ENCODE data around the gene CLEC4F. TPM values are rescaled to one million over a fixed set of nuclear protein-coding genes. Genes with fewer than 3 reads are reported as not detected.
A peak's percentile ranks its signal among the peaks of the same experiment; 100 is the strongest.

The CLEC4F gene
- polyA plus RNA-seq, 1 donor from 2014 or later = not detected

DNA sequence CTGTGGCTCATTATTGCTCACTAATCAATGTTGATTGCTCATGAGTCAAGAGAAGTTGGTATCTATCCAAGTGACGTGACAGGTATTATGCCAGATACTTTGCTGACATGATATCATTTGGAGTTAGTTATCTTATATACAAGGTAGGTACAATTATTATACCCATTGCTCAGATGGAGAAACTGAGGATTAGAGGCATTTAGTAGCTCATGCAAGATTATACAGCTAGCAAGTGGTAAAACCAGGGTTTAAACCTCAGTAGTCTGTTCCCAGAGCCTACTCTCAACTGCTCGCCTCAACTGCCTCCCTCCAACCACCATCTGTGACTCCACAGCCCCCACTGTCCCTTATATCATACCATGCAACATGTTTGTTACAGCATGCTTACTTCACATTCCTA lies 36.1 kb downstream of the CLEC4F start:
- H3K4me1 Mint-ChIP-seq = peaks cover 0 to under 1% (median 0%) of the 10 kb centered on the region in 3 donors
- no peak overlapping the region for H3K4me3 Mint-ChIP-seq
- H3K27me3 Mint-ChIP-seq = peaks cover 11% of the 10 kb centered on the region
- H3K27ac Mint-ChIP-seq = no peak overlapping the region
- H3K9me3 Mint-ChIP-seq = no peaks in the 10 kb centered on the region
- H3K36me3 Mint-ChIP-seq = no peaks in the 10 kb centered on the region

- no peaks in the 10 kb centered on the region for H3K36me3 Mint-ChIP-seq
Observed at GRCh38 chr2:70779911-70780545, 40.4 kb downstream of the CLEC4F start.

GRCh38 chr2:70779491-70779890 lies 40.9 kb downstream of the CLEC4F start:
- Mint-ChIP-seq H3K36me3 (no peaks in the 10 kb centered on the region), H3K4me3 (no peak overlapping the region), H3K27me3 (peaks cover 11% of the 10 kb centered on the region), H3K9me3 (peaks cover 0 to 2% (median 0%) of the 10 kb centered on the region in 3 donors), H3K4me1 (no peaks in the 10 kb centered on the region), H3K27ac (no peak overlapping the region)

More at GRCh38 chr2:70779911-70780545, 40.4 kb downstream of the CLEC4F start:
- H3K27ac Mint-ChIP-seq = no peak overlapping the region
- H3K4me3 Mint-ChIP-seq = no peak overlapping the region
- H3K4me1 Mint-ChIP-seq = no peaks in the 10 kb centered on the region
- H3K27me3 Mint-ChIP-seq = peaks cover 11% of the 10 kb centered on the region
- peaks cover 0 to 2% (median 0%) of the 10 kb centered on the region in 3 donors for H3K9me3 Mint-ChIP-seq

DNA sequence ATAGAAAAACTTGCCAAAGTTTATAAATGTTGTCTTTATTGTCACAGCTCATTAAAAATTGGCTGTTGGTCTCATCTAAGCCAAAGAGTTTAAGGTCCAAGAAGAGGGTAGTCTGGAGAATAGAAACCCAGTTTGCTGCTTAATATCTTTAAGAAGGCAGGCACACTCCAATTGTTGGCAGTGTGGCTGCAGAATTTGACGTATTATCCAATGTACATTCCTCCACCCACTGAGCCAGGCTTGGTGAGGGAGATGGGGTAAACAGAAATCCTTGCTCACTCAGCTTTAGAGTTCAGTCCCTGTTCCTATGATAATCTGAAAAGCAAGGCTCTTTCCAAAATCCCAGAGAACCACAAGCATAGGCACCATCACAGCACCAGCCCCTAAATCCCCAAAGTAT lies 41.7 kb downstream of the CLEC4F start:
- Mint-ChIP-seq H3K36me3 (no peaks in the 10 kb centered on the region), H3K9me3 (peaks cover 0 to 7% (median 3%) of the 10 kb centered on the region in 3 donors), H3K27me3 (peaks cover 16% of the 10 kb centered on the region), H3K27ac (no peak overlapping the region), H3K4me1 (no peaks in the 10 kb centered on the region), H3K4me3 (no peak overlapping the region)

GRCh38 chr2:70777450-70777849 lies 42.9 kb downstream of the CLEC4F start:
- H3K36me3 Mint-ChIP-seq = no peaks in the 10 kb centered on the region
- no peak overlapping the region for H3K4me3 Mint-ChIP-seq
- H3K4me1 Mint-ChIP-seq = no peaks in the 10 kb centered on the region
- H3K9me3 Mint-ChIP-seq = peaks cover 0 to 11% (median 8%) of the 10 kb centered on the region in 3 donors
- no peak overlapping the region for H3K27ac Mint-ChIP-seq
- peaks cover 16% of the 10 kb centered on the region for H3K27me3 Mint-ChIP-seq

GRCh38 chr2:70776266-70776665 lies 44.1 kb downstream of the CLEC4F start:
- Mint-ChIP-seq H3K4me1 (no peaks in the 10 kb centered on the region), H3K27ac (no peak overlapping the region), H3K4me3 (no peak overlapping the region), H3K9me3 (peaks cover 0 to 11% (median 10%) of the 10 kb centered on the region in 3 donors), H3K36me3 (no peaks in the 10 kb centered on the region), H3K27me3 (peaks cover 19% of the 10 kb centered on the region)

DNA sequence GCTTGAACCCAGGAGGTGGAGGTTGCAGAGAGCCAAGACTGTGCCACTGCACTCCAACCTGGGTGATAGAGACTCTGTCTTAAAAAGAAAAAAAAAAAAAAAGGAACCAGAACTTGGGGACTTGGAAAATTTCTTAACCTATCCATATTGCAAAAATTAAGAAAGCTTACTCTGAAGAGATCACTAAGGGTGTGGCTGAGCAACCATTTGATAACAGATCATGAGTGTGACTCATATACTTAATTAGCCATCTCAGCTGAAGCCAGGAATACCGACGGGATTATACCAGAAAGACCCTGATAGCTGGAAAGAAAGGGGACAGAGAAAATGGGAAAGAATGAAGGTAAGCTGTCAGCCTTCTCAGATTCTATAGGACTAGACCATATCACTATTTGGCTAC lies 45.3 kb downstream of the CLEC4F start:
- H3K4me3 Mint-ChIP-seq = no peak overlapping the region
- H3K4me1 Mint-ChIP-seq = no peaks in the 10 kb centered on the region
- no peaks in the 10 kb centered on the region for H3K36me3 Mint-ChIP-seq
- H3K9me3 Mint-ChIP-seq = peaks cover 0 to 11% (median 10%) of the 10 kb centered on the region in 3 donors
- H3K27me3 Mint-ChIP-seq = peaks cover 19% of the 10 kb centered on the region
- no peak overlapping the region for H3K27ac Mint-ChIP-seq

- Mint-ChIP-seq H3K4me1 (peaks cover 0 to 2% (median 2%) of the 10 kb centered on the region in 3 donors), H3K27me3 (peaks cover 19% of the 10 kb centered on the region), H3K27ac (no peak overlapping the region)
Observed at GRCh38 chr2:70772486-70773155, 47.8 kb downstream of the CLEC4F start.

GRCh38 chr2:70771446-70771845 lies 49.0 kb downstream of the CLEC4F start:
- peaks cover 0 to 11% (median 10%) of the 10 kb centered on the region in 3 donors for H3K9me3 Mint-ChIP-seq
- H3K4me3 Mint-ChIP-seq = peak overlapping the region in 1 of 4 donors; percentile 56
- no peaks in the 10 kb centered on the region for H3K36me3 Mint-ChIP-seq
- peaks cover 19% of the 10 kb centered on the region for H3K27me3 Mint-ChIP-seq
- peaks cover 6% of the 10 kb centered on the region in 3 donors for H3K4me1 Mint-ChIP-seq
- no peak overlapping the region for H3K27ac Mint-ChIP-seq

More at GRCh38 chr2:70772486-70773155, 47.8 kb downstream of the CLEC4F start:
- Mint-ChIP-seq H3K9me3 (peaks cover 0 to 11% (median 10%) of the 10 kb centered on the region in 3 donors), H3K36me3 (no peaks in the 10 kb centered on the region), H3K4me3 (no peak overlapping the region)

GRCh38 chr2:70769450-70769849 lies 50.9 kb downstream of the CLEC4F start:
- H3K27ac Mint-ChIP-seq = peak overlapping the region in 2 of 3 donors; percentile 31 to 94

DNA sequence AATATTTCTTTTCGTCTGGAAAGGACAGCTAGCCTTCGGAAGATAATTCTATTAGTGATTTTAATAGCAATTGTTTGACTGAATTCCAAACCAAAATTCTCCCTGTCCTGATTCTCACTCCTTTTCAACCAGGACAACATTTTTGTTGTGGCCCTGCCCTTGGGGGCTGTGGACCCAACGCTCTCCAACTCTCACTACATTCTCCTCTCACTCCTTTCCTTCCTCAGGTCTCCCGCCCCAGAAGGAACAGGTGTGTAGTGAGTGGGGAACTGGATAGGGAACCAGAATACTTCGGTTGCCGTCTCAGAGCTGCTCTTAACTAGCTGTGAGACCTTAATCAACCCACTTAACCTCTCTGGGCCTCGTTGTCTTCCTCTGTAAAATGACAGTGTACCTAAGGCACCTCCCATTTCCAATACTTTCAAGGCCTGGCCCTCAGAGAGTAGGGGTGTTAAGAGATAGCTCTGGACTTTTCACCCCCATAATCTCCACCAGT lies 51.8 kb downstream of the CLEC4F start:
- H3K9me3 Mint-ChIP-seq = peaks cover 0 to 7% (median 4%) of the 10 kb centered on the region in 3 donors
- peak overlapping the region in 2 of 3 donors; percentile 29 to 94 for H3K27ac Mint-ChIP-seq
- H3K4me3 Mint-ChIP-seq = peak overlapping the region; percentile 59 to 91 (median 82)
- H3K4me1 Mint-ChIP-seq = peaks cover 8 to 24% (median 10%) of the 10 kb centered on the region in 3 donors
- H3K36me3 Mint-ChIP-seq = no peaks in the 10 kb centered on the region
- peaks cover 3% of the 10 kb centered on the region for H3K27me3 Mint-ChIP-seq

More at GRCh38 chr2:70769450-70769849, 50.9 kb downstream of the CLEC4F start:
- H3K4me1 Mint-ChIP-seq = peaks cover 8 to 21% (median 10%) of the 10 kb centered on the region in 3 donors
- peak overlapping the region in 1 of 4 donors; percentile 84 for H3K4me3 Mint-ChIP-seq
- H3K36me3 Mint-ChIP-seq = no peaks in the 10 kb centered on the region
- H3K9me3 Mint-ChIP-seq = peaks cover 0 to 11% (median 8%) of the 10 kb centered on the region in 3 donors
- H3K27me3 Mint-ChIP-seq = peaks cover 8% of the 10 kb centered on the region

GRCh38 chr2:70767699-70768589 lies 52.5 kb downstream of the CLEC4F start, which contains the start of gene ADD2:
TSS of gene ADD2 (minus strand) at chr2:70768200. CDS start at chr2:70706408, 61,792 bp downstream.
- peak within 1 kb of the TSS; percentile 90 to 94 (median 93) for H3K27ac Mint-ChIP-seq
- peaks cover 0 to 3% (median 0%) of the 10 kb centered on the region in 3 donors for H3K9me3 Mint-ChIP-seq
- peaks cover 8 to 24% (median 10%) of the 10 kb centered on the region in 3 donors for H3K4me1 Mint-ChIP-seq
- H3K27me3 Mint-ChIP-seq = peaks cover 3% of the 10 kb centered on the region
- H3K36me3 Mint-ChIP-seq = no peaks in the 10 kb centered on the region
- peak within 1 kb of the TSS; percentile 84 to 97 (median 92) for H3K4me3 Mint-ChIP-seq

GRCh38 chr2:70767079-70767698 lies 53.2 kb downstream of the CLEC4F start:
- Mint-ChIP-seq H3K36me3 (no peaks in the 10 kb centered on the region), H3K4me1 (peaks cover 8 to 24% (median 10%) of the 10 kb centered on the region in 3 donors), H3K4me3 (peak overlapping the region; percentile 84 to 97 (median 92)), H3K9me3 (peaks cover 0 to 1% (median 0%) of the 10 kb centered on the region in 3 donors), H3K27ac (peak overlapping the region; percentile 4 to 94 (median 93)), H3K27me3 (peaks cover 3% of the 10 kb centered on the region)
